RWPE1 (cell line): ENCODE results near the gene BRME1.

ENCODE experiments used
- CTCF ChIA-PET: fragments of 350-600 bp; sonication (Branson Sonifier 250); formaldehyde crosslinking; extraction: SDS; loops from one replicate; lab custom pipeline; 2021; lab: Yijun Ruan, JAX
- POLR2A ChIA-PET: fragments of 400-600 bp; formaldehyde crosslinking; extraction: SDS; loops from one replicate; lab custom pipeline; 2020; ENCODE audit warnings: antibody characterized with exemption; ENCODE audit not compliant: low non-redundant PET; lab: Yijun Ruan, JAX
- DNase-seq: peaks from one replicate; pipeline ENCODE4 v3.0.0; 2012; ENCODE audit warnings: low spot score
- H3K27ac ChIP-seq: fragments of 450-650 bp; 2 replicates; pipeline ENCODE4 v1.5.1; 2017
- CTCF ChIP-seq: fragments of 450-650 bp; conservative IDR thresholded peaks from 2 replicates; pipeline ENCODE4 v1.5.1; 2017; ENCODE audit warnings: low read depth, mild to moderate bottlenecking

Gene BRME1

GRCh38 chr19:13920940-13921747 lies 15.2 kb upstream of the BRME1 start:
- no peak for TF ChIP-seq CTCF
- ChIA-PET CTCF (no interaction called here), POLR2A (no interaction called here)
- H3K27ac ChIP-seq: no peak overlapping the region
- peak; percentile 53 for DNase-seq

- POLR2A ChIA-PET: no interaction called here
- CTCF ChIA-PET: no interaction called here
- no peak overlapping the region for H3K27ac ChIP-seq
- DNase-seq: no peak
- TF ChIP-seq CTCF: no peak
These were observed 14.6 kb upstream of the BRME1 start for GRCh38 chr19:13920524-13920923.

GRCh38 chr19:13918726-13919411 lies 13.0 kb upstream of the BRME1 start:
- no peak for TF ChIP-seq CTCF
- DNase-seq: no peak
- POLR2A ChIA-PET: interaction anchor here (0.5 kb wide), 1 partner anchor 158 kb away, joined by 3 read pairs; no protein-coding TSS in a partner anchor
- CTCF ChIA-PET: no interaction called here
- H3K27ac ChIP-seq: no peak overlapping the region

- CTCF ChIA-PET: no interaction called here
- POLR2A ChIA-PET: no interaction called here
- TF ChIP-seq CTCF: no peak
- DNase-seq: no peak
- H3K27ac ChIP-seq: peak overlapping the region; percentile 30
These were observed 12.0 kb upstream of the BRME1 start for GRCh38 chr19:13917888-13918406.

- no peak overlapping the region for H3K27ac ChIP-seq
- ChIA-PET POLR2A (no interaction called here), CTCF (interaction anchor here (0.5 to 0.8 kb wide), 3 partner anchors 19 to 31 kb away, joined by 5 read pairs; partner anchors contain the start of gene PODNL1)
- DNase-seq: no peak
- no peak for TF ChIP-seq CTCF
These were observed 8.9 kb upstream of the BRME1 start for GRCh38 chr19:13914777-13915176.

GRCh38 chr19:13913352-13913751 lies 7.4 kb upstream of the BRME1 start:
- CTCF ChIA-PET: interaction anchor here (0.6 kb wide), 1 partner anchor 820 kb away, joined by 4 read pairs; no protein-coding TSS in a partner anchor
- DNase-seq: no peak
- POLR2A ChIA-PET: no interaction called here
- TF ChIP-seq CTCF: no peak
- H3K27ac ChIP-seq: no peak overlapping the region
